ENCODE measurements around the gene ANGEL2.
"Not testable (repeated sequence)": the region's sequence is repeated elsewhere in the genome, so short reads cannot be mapped to it uniquely, and the experiment has no call there.

ANGEL2 gene

GRCh38 chr1:212975111-212975918 lies 40.4 kb downstream of the ANGEL2 start:
- DNase-seq (ENCODE audit: low read depth) = no peak

GRCh38 chr1:212974711-212975110 lies 41.0 kb downstream of the ANGEL2 start:
- no peak for DNase-seq (ENCODE audit: low read depth)

GRCh38 chr1:212973899-212974298 lies 41.8 kb downstream of the ANGEL2 start:
- no peak for DNase-seq (ENCODE audit: low read depth)

GRCh38 chr1:212973426-212973825 lies 42.2 kb downstream of the ANGEL2 start:
- DNase-seq (ENCODE audit: low read depth) = no peak

- no peak for DNase-seq (ENCODE audit: low read depth)
Measured at GRCh38 chr1:212971312-212971711, 44.4 kb downstream of the ANGEL2 start.

- DNase-seq (ENCODE audit: low read depth) = no peak
Measured at GRCh38 chr1:212970085-212970484, 45.6 kb downstream of the ANGEL2 start.

- no peak for DNase-seq (ENCODE audit: low read depth)
Measured at GRCh38 chr1:212968368-212968863, 47.3 kb downstream of the ANGEL2 start.

GRCh38 chr1:212967801-212968200 lies 47.9 kb downstream of the ANGEL2 start:
- no peak for DNase-seq (ENCODE audit: low read depth)

- no peak for DNase-seq (ENCODE audit: low read depth)
Measured at GRCh38 chr1:212966616-212967015, 49.1 kb downstream of the ANGEL2 start.

GRCh38 chr1:212964993-212965392 lies 50.7 kb downstream of the ANGEL2 start:
- not testable (repeated sequence) for DNase-seq (ENCODE audit: low read depth)

GRCh38 chr1:212964102-212964501 lies 51.6 kb downstream of the ANGEL2 start:
- no peak for DNase-seq (ENCODE audit: low read depth)

- no peak for DNase-seq (ENCODE audit: low read depth)
Measured at GRCh38 chr1:212962509-212962908, 53.2 kb downstream of the ANGEL2 start.

GRCh38 chr1:212960932-212961331 lies 54.7 kb downstream of the ANGEL2 start:
- DNase-seq (ENCODE audit: low read depth) = no peak

GRCh38 chr1:212959266-212960220 lies 56.1 kb downstream of the ANGEL2 start:
- DNase-seq (ENCODE audit: low read depth) = no peak

- DNase-seq (ENCODE audit: low read depth) = no peak
Measured at GRCh38 chr1:212958175-212958574, 57.5 kb downstream of the ANGEL2 start.

- DNase-seq (ENCODE audit: low read depth) = no peak
Measured at GRCh38 chr1:212957546-212957945, 58.1 kb downstream of the ANGEL2 start.

- DNase-seq (ENCODE audit: low read depth) = no peak
Measured at GRCh38 chr1:212955961-212956620, 59.6 kb downstream of the ANGEL2 start.

- DNase-seq (ENCODE audit: low read depth) = no peak
Measured at GRCh38 chr1:212955098-212955497, 60.6 kb downstream of the ANGEL2 start.

- DNase-seq (ENCODE audit: low read depth) = no peak
Measured at GRCh38 chr1:212954514-212954913, 61.2 kb downstream of the ANGEL2 start.

GRCh38 chr1:212953321-212953720 lies 62.3 kb downstream of the ANGEL2 start:
- DNase-seq (ENCODE audit: low read depth) = no peak

- DNase-seq (ENCODE audit: low read depth) = no peak
Measured at GRCh38 chr1:212952641-212952976, 63.1 kb downstream of the ANGEL2 start.

- DNase-seq (ENCODE audit: low read depth) = no peak
Measured at GRCh38 chr1:212951947-212952640, 63.6 kb downstream of the ANGEL2 start.

Measured in T follicular helper cell (primary cell).